EH (cell line): Measurements from ENCODE around the gene IPP.
A peak's percentile ranks its signal among the peaks of the same experiment; 100 is the strongest.
"Not testable (repeated sequence)": the region's sequence is repeated elsewhere in the genome, so short reads cannot be mapped to it uniquely, and the experiment has no call there.

ENCODE experiments used
- DNase-seq: peaks from one replicate; pipeline ENCODE4 v3.0.0-alpha.2; 2015; ENCODE audit warnings: low read depth

IPP gene

GRCh38 chr1:45739641-45740156, 10.8 kb downstream of the IPP start:
- not testable (repeated sequence) for DNase-seq

DNA sequence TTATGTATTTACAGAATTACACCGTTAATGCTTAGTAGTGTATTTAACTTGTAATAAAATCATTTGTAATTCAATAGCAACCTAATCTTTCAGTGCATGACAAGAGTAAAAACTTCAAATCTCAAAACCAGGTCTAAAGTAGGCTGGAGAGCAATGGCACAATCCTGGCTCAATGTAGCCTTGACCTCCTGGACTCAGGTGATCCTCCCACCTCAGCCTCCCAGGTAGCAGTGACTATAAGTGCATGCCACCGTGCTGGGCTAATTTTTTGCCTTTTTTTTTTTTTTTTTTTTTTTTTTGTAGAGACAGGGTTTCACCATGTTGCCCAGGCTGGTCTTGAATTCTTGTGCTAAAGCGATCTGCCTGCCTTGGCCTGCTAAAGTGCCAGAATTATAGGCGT, 11.3 kb downstream of the IPP start:
- DNase-seq, result no peak

- no peak for DNase-seq
Observed at GRCh38 chr1:45730780-45731319, 19.6 kb downstream of the IPP start.

DNA sequence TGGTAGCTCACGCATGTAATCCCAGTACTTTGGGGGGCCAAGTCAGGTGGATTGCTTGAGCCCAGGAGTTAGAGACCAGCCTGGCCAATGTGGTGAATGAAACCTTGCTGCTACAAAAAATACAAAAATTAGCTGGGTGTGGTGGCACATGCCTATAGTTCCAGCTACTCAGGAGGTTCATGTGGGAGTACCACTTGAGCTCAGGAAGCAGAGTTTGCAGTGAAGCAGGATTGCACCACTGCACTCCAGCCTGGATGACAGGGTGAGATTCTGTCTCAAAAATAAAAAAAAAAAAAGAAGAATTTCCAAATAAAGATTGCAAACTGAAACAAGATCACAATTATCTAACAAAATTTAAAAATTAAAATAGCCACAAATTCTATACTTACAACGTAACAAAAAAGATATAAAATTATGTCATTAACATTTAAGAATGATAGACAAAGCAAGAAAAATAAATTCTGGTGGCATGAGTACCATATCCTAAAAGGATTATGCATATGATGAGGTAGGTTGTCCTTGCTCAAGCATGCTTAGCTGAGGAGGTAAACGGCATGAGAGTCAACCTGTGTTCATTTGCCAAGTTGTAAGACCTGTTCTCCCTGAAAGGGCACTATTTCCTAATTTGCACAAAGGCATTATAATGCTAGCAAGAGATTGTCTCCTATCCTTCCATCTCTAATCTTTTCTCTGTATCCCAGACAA, 20.2 kb downstream of the IPP start:
- DNase-seq, result no peak

DNA sequence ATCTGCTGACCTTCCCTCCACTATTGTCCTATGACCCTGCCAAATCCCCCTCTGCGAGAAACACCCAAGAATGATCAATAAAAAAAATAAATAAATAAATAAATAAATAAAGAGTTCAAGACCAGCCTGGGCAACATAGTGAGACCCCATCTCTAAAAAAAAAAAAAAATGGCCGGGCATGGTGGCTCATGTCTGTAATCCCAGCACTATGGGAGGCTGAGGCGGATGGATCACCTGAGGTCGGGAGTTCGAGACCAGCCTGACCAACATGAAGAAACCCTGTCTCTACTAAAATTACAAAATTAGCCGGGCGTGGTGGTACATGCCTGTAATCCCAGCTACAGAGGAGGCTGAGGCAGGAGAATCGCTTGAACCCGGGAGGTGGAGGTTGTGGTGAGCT, 24.4 kb downstream of the IPP start:
- not testable (repeated sequence) for DNase-seq

GRCh38 chr1:45723248-45723930, 27.1 kb downstream of the IPP start:
- DNase-seq, result peak; percentile 64

DNA sequence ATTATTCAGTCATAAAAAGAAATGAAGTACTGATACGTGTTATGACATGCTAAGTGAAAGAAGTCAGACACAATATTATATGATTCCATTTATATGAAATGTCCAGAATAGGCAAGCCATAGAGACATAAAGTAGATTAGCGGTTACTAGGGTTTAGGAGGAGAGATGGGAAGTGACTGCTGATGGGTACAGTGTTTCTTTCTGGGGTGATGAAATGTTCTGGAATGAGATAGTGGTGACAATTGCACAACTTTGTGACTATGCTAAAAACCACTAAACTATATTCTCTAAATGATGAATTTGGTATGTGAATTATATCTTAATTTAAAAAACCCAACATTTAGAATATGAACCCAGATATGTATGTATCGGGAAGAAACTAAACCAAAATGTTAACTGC, 27.6 kb downstream of the IPP start:
- peak; percentile 69 for DNase-seq

- peak; percentile 94 for DNase-seq
Observed at GRCh38 chr1:45721207-45721606, 29.2 kb downstream of the IPP start.

- DNase-seq, result no peak
Observed at GRCh38 chr1:45718289-45718688, 32.2 kb downstream of the IPP start.

- peak; percentile 50 for DNase-seq
Observed at GRCh38 chr1:45717386-45717785, 33.1 kb downstream of the IPP start.

DNA sequence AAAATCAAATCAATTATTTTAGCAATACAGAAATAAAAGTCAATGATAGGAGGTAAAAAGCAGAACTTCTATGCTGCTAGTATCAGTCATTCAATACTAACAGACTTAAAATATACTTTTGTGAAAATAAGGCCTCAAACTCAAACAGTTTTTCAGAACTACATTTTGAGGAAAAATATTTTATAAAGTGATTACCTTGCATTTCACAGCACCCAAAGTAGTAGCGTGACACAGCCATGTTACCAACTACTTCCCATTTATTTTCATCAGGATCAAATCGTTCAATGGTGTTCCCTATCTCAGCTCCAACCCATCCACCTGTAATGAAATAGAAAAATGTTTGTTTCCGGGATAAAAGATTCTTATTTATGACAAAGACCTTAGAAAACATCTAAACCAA, 33.8 kb downstream of the IPP start:
- DNase-seq, result no peak

- DNase-seq, result no peak
Observed at GRCh38 chr1:45713711-45714110, 36.7 kb downstream of the IPP start.

- DNase-seq, result no peak
Observed at GRCh38 chr1:45704637-45705036, 45.8 kb downstream of the IPP start.

DNA sequence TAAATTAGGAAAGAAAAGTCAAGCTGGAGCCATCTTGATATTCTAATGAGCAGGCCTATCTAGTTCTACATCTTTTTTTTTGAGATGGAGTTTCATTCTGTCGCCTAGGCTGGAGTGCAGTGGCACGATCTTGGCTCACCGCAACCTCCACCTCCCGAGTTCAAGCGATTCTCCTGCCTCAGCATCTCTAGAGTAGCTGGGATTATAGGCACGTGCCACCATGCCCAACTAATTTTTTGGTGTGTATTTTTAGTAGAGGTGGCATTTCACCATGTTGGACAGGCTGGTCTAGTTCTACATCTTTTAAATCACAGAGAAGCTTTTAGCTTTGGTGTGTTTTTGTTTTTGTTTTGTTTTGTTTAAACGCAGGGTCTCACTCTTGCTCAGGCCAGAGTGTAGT, 55.6 kb downstream of the IPP start:
- no peak for DNase-seq

DNA sequence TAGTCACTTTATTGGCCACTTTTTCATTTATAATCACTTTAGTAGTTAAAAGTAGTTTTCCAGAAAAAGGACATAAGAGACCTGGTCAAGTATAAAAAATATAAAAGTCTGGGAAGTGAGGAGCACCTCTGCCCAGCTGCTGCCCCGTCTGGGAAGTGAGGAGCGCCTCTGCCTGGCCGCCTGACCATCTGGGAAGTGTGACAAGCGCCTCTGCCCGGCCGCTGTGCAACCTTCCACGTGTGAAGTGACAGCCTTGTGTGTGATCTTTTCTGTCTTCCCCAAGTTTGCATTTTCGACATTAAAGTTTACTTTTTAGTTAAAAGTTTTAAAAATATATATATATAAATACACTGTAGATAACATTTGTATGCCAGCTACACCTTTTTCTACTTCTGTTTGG, 56.6 kb downstream of the IPP start:
- DNase-seq, result not testable (repeated sequence)

GRCh38 chr1:45687754-45688740, 62.4 kb downstream of the IPP start, which contains the start of gene TMEM69:
Gene TMEM69, plus strand, starts transcription at chr1:45688181. Its CDS starts 2,888 bp downstream, at chr1:45691069.
- peak; percentile 88 for DNase-seq

DNA sequence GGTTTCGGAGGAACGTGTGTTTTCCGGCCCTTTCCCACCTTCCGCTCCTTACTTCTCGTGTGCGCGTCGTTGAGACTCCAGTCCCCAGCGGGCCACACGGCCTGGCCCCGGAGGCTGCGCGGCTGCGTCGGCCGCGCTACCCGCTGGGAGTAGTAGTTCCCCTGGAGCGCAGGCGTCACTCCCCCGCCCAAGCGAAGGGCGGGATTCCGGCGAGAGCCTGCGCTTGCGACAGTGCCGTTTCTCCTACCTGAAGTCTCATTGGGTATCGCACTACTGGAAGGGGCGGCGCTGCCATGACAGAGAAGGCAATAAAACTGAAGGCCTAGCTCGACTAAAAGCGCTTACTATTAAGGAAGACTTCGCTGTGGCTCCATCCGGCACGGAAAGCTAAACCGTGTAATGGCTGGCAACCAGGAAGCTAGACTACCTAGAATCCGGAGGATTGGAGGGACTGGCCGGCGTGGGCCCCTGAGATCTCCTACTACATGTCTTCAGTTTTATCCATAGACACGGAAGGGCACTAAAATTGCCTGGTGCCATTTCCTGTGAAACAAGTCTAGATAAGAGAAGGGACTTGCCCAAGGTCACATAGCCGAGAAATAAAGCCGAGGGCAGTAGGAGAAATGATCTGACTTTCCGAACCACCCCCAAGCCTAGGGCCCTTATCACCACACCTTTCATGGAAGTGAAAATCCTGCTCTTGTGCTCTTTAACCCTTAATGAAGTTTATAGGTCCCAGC, 63.3 kb downstream of the IPP start:
- DNase-seq, result peak; percentile 99

- DNase-seq, result peak; percentile 98
Observed at GRCh38 chr1:45686288-45687013, 64.0 kb downstream of the IPP start, which contains the start of gene GPBP1L1. Gene GPBP1L1, minus strand, starts transcription at chr1:45686533. Its CDS starts 27,446 bp downstream, at chr1:45659087.

DNA sequence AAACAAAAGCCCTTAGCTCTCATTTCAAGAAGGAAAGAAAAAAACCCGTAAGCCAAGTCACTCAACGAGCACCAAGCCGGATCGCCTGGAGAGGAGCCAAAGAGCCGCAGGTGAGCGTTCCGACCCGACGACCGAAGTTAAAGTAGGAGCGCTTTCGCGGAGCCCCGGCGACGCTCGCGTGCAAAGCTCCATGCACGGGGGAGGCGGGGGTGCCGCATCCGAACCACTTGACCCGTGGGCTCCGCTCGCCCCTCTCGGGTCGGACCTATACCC, 64.5 kb downstream of the IPP start:
- DNase-seq, result no peak

GRCh38 chr1:45685308-45686014, 65.0 kb downstream of the IPP start:
- DNase-seq, result peak; percentile 16
